Ecto neural progenitor cell (in vitro differentiated cells): ENCODE results near the gene VAT1L.

Experiments
- DNase-seq: peaks from one replicate; pipeline ENCODE4 v3.0.0-alpha.2; 2018; ENCODE audit warnings: low spot score

VAT1L gene

DNA sequence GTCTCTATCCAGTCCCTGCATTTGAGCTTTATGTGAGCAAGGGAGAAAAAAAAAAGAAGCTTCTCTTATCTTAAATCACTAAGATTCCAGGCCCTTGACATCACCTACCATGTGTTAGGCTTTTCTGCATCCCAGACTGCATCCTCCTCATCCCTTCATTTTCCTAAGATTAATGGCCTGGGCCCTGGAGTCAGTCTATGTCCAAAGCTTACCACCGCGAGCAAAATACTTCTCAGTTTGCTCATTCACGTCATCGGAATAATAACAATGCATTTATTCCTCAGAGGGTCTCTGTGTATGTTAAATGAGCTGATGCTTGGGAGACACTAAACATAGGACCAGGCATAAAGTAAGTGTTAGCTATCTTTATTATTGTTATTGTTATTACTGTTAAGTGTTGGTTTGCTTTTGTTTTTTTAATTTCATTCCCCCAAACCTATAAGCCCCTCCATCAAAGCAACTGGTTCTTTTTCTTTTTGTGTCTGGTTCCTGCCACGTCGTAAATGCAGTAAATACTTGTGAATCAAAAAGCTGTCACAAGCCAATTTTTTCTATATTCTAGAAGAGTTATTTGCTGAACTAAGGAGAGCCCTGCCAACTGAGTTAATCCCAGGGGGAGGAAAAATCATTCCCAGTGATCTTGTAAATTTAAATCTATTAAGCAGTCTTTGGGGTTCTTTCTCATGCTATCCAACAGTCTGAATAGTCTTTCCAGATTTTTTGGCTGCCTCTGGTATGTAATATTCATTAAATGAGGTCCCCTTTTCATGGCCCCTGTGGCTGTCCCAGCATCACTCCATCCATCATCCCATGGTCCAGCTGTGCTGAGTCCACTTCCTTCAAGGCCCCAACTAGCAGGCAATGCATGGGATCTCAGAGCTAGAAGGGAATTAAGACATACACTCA is 46.5 kb downstream of the VAT1L start:
- DNase-seq = no peak

DNA sequence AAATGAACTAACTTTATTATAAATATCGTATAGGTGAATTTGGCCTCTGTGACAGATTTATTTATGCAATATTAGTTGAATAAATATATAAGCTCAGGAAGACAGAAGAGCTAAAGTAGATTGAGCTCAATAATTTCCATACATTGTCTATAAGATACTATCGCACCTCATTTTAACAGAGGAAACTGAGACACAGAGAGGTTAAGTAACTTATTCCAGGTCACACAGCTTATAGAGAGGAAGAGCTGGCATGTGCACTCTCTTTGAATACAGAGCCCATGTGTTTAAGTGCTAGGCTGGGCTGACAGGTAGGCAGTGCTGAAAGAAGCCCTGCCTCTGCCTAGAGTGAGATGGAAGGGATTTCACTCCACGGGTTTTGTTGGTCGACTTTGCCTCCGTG is 48.4 kb downstream of the VAT1L start:
- DNase-seq = no peak

GRCh38 chr16:77838597-77839255 is 50.4 kb downstream of the VAT1L start:
- DNase-seq = no peak

- no peak for DNase-seq
These were observed 51.7 kb downstream of the VAT1L start for GRCh38 chr16:77840093-77840492.

GRCh38 chr16:77840673-77841501 is 52.5 kb downstream of the VAT1L start:
- no peak for DNase-seq

GRCh38 chr16:77841502-77841763 is 53.1 kb downstream of the VAT1L start:
- no peak for DNase-seq

DNA sequence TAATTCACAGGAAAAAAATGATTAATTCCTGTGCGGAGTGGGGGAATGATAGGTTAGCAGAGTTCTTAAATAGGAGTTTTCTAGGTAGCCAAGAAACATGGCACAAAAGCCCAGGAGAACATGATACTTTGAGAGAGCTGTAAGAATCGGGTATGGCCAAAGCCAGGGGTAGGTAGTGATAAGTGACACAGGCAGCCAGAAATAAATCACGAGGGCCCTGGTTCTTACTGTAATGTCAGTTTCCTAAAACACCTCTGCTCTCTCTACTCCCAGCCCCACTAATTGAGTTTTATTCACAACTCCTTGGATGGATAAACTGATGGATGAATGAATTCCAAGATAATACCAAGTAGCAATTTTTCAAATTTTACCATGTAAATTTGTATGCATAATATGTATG is 54.1 kb downstream of the VAT1L start:
- DNase-seq = no peak

GRCh38 chr16:77843405-77843804 is 55.0 kb downstream of the VAT1L start:
- DNase-seq = peak; percentile 52

DNA sequence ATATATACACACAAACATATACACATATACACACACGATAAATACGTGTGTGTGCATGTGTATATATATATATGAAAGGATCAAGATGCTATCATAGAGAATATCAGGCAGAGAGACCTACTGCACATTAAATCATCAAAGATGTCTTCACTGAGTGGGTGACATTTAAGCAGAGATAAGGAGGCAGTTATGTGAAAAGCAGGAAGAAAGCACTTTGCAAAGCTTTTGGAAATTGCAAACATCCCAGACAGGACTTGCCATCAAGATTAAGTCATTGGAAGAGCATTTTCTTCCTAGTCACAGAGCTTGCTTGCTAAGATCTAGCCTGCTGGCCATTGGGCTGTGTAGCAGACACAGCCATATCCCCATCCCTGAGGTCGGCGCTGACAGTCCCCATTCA is 56.4 kb downstream of the VAT1L start:
- no peak for DNase-seq

DNA sequence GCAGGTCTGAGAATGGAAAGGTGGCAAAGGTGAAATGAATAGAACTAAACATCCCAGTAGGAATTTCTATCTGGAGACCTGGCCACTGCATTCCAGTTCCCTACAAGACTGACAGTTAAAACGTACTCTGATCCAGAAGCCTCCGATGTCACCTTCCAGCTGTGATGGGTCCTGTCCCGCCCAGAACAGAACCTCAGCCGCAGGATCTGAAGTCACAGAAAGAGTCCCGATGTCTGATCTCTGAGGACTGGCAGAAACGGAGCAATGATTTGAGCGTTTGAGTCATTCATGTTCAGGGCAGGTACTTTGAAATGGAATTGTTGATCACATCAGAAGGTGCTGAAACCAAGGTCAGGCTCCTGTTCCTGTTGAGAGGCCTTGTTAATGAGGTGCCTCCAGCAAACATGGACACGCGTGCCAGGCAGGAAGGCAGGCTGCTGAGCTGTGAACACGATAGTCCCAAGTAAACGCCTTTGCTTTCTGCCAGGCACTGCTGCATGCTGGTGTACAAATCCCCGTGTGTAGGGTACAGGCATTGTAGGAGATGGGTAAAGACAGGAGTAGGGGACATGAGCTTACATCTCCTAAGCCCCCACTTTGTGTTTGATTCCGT is 61.4 kb downstream of the VAT1L start:
- no peak for DNase-seq

- no peak for DNase-seq
These were observed 62.4 kb downstream of the VAT1L start for GRCh38 chr16:77850636-77851333.

- DNase-seq = no peak
These were observed 64.8 kb downstream of the VAT1L start for GRCh38 chr16:77853161-77853560.

DNA sequence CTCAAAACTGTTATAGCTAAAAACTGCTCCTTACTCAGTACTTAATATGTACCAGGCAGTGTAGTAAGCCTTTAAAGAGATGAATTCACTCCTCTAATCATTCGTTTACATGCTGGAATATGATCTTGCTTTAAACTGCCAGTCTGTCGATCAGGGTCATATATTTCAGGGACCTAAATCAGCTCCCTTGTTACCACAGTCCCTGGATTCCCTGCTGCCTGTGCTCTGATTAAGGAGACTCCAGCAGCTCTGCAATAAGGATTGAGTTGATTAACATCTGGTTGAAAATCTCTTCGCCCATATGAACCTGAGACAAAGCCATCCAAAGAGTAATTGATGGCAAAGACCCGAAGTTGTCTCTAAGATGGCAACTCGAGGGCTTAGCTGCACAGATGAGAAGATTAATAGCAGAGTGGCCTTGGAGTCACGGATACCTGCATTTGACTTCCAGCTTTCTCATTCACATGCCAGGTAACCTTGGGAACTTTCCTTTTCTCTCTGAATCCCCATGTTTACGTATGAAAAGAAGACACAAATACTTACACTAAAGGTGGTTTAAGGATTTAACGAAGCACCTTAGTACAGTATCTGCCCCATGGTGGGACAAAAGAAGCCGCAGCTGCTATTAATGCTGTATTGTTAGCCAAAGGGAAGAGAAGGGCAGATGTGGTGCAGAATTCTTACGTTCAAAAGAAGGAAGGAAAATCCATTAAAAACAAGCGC is 68.2 kb downstream of the VAT1L start:
- DNase-seq = no peak

- DNase-seq = no peak
These were observed 69.7 kb downstream of the VAT1L start for GRCh38 chr16:77858060-77858459.

GRCh38 chr16:77859493-77860232 is 71.3 kb downstream of the VAT1L start:
- DNase-seq = no peak

DNA sequence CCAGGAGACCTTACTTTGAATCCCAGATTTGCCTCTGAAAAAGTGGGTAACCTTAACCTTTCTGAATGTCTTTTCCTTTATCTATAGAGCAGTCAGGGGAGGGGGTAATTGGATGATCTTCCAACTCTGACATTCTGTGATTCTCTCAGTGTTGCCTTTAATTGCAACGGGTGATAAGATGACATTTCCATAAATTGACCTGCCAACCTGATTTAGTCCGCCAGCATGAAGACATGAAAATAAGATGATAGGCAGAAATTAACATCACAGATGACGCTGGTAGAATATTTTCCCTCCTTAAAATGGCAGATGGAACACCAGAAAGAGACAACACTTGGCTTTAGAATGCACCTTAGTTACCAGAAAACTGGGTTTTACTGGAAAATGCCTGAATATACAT is 72.6 kb downstream of the VAT1L start:
- DNase-seq = no peak

DNA sequence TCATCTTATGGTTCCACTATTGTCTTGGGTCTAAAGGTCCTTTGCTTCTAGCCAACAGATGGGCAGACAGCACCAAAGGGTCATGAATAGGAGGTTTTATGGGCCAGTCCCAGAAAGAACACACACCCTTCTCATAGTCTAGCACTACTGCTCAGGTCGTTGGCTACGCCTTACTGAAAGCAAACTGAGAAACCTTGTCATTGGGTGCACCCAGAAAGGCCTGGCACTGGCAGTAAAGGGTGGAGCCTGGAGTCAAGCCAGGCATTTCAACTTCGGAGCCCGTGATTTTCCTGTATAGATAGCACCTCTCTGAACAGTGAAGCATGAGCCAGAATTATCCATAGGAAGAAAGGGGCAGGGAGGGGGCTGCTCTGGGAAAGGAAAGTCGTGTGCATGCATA is 74.9 kb downstream of the VAT1L start:
- DNase-seq = no peak

GRCh38 chr16:77866752-77867151 is 78.4 kb downstream of the VAT1L start:
- DNase-seq = no peak

DNA sequence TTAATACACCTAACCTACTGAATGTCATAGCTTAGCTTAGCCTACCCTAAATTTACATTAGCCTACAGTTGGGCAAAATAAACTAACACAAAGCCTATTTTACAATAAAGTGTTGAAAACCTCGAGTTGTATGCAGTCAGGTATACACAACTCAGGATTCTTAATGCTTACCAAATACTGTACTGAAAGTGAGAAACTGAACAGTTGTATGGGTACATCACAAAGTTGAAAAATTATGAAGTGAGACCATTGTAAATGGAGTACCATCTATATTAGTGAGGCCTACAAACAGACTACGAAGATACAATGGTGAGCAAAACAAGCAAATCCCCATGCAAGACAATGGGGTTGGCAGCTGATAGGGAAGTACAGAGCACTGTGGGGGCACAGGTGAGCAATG is 79.7 kb downstream of the VAT1L start:
- no peak for DNase-seq

- no peak for DNase-seq
These were observed 80.1 kb downstream of the VAT1L start for GRCh38 chr16:77868478-77868877.
